HG03060 (cell line): ENCODE data around the gene ATP5PF.
"Not testable (repeated sequence)": the region's sequence is repeated elsewhere in the genome, so short reads cannot be mapped to it uniquely, and the experiment has no call there.

Source experiments
- ATAC-seq: cut with Tn5 transposase; IDR thresholded peaks from one replicate; pipeline ENCODE4 v1.9.1; 2021; ENCODE audit warnings: low read depth, moderate number of reproducible peaks; ENCODE audit not compliant: unreplicated experiment

The ATP5PF gene

GRCh38 chr21:25732091-25732760, 2.5 kb downstream of the ATP5PF start:
- ATAC-seq: no peak

GRCh38 chr21:25722631-25723030, 12.1 kb downstream of the ATP5PF start:
- ATAC-seq: no peak

GRCh38 chr21:25721987-25722386, 12.7 kb downstream of the ATP5PF start:
- ATAC-seq: no peak

GRCh38 chr21:25717491-25718147, 17.1 kb downstream of the ATP5PF start:
- ATAC-seq: no peak

GRCh38 chr21:25714066-25714465, 20.6 kb downstream of the ATP5PF start:
- not testable (repeated sequence) for ATAC-seq

GRCh38 chr21:25710550-25710949, 24.2 kb downstream of the ATP5PF start:
- no peak for ATAC-seq

- no peak for ATAC-seq
Measured at GRCh38 chr21:25709684-25710265, 24.9 kb downstream of the ATP5PF start.

- ATAC-seq: no peak
Measured at GRCh38 chr21:25708467-25709065, 26.1 kb downstream of the ATP5PF start.

GRCh38 chr21:25701529-25701928, 33.2 kb downstream of the ATP5PF start:
- no peak for ATAC-seq

GRCh38 chr21:25700741-25701140, 34.0 kb downstream of the ATP5PF start:
- ATAC-seq: no peak

GRCh38 chr21:25695461-25695860, 39.2 kb downstream of the ATP5PF start:
- ATAC-seq: not testable (repeated sequence)

GRCh38 chr21:25691976-25692375, 42.7 kb downstream of the ATP5PF start:
- no peak for ATAC-seq

- no peak for ATAC-seq
Measured at GRCh38 chr21:25689226-25689625, 45.5 kb downstream of the ATP5PF start.

GRCh38 chr21:25688275-25689155, 46.2 kb downstream of the ATP5PF start:
- no peak for ATAC-seq

- ATAC-seq: no peak
Measured at GRCh38 chr21:25687787-25688186, 46.9 kb downstream of the ATP5PF start.

- no peak for ATAC-seq
Measured at GRCh38 chr21:25682382-25682781, 52.3 kb downstream of the ATP5PF start.

GRCh38 chr21:25676451-25676850, 58.3 kb downstream of the ATP5PF start:
- ATAC-seq: no peak
